Measurements from ENCODE around the gene SLC4A5.

SLC4A5 gene

DNA sequence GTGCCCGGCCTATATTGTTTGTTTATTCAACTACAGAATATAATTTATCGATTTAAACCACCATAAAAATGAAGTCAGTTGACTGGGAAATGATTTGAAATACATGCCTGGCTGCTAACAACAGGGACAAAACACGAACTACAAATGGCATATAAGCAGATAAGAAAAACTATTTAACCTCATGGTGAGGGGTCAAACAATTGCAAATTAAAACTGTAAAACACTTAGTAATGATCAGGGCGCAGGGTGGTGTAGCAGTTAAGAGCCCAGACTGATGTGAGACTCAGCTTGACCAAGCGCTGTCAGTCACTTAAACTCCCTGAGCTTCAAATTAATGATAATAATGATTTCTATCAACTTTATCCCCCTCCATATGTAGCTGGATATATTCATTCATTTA lies 138.1 kb downstream of the SLC4A5 start:
- Histone ChIP-seq H3K36me3 (ENCODE audit: control insufficient read depth in 2 of 2, insufficient read depth in 1 of 2, low read length in 2 of 2) (peaks cover 30 to 33% of the 10 kb centered on the region in 2 experiments), H3K4me3 (ENCODE audit: low read depth, low read length) (no peak overlapping the region), H3K9me3 (ENCODE audit: control insufficient read depth, insufficient read depth, low read depth, low read length) (no peaks in the 10 kb centered on the region), H3K4me1 (ENCODE audit: control insufficient read depth, insufficient read depth, low read length) (peaks cover 21% of the 10 kb centered on the region), H3K27ac (ENCODE audit: extremely low read depth, low read depth, low read length) (peak overlapping the region; percentile 34; the same call in 1 of the 2 replicates)
- ChIA-PET CTCF (no interaction called here), POLR2A (interaction anchor here (1.0 to 2.4 kb wide), 2 partner anchors 11 to 27 kb away, joined by 3 to 8 read pairs; partner anchors contain the start of gene MOB1A)
- TF ChIP-seq GLIS1 (tag by site-specific recombination; IDR thresholded peaks at IDR 0.05) (no peak), ZNF791 (tag by site-specific recombination; IDR thresholded peaks at IDR 0.05) (no peak), ZFP37 (tag by site-specific recombination; IDR thresholded peaks at IDR 0.05) (no peak), BCL11A (tag by site-specific recombination; IDR thresholded peaks at IDR 0.05; ENCODE audit: low read depth) (no peak), IKZF3 (tag by site-specific recombination; IDR thresholded peaks at IDR 0.05) (no peak), ZNF423 (tag by site-specific recombination; IDR thresholded peaks at IDR 0.05) (no peak), ZNF221 (tag by site-specific recombination; IDR thresholded peaks at IDR 0.05; ENCODE audit: borderline replicate concordance) (no peak), ZNF660 (tag by site-specific recombination; IDR thresholded peaks at IDR 0.05) (no peak), ZNF266 (tag by site-specific recombination; IDR thresholded peaks at IDR 0.05; ENCODE audit: low read depth) (no peak), KLF10 (tag by site-specific recombination; IDR thresholded peaks at IDR 0.05) (no peak), FEZF1 (tag by site-specific recombination; IDR thresholded peaks at IDR 0.05) (peak; percentile 56), HOXD13 (CRISPR knock-in tag; IDR thresholded peaks at IDR 0.05; ENCODE audit: borderline replicate concordance) (no peak), YY2 (tag by site-specific recombination; IDR thresholded peaks at IDR 0.05) (no peak), ZNF302 (tag by site-specific recombination; IDR thresholded peaks at IDR 0.05; ENCODE audit: low read depth) (no peak)
- TF ChIP-seq, protein P1, sequence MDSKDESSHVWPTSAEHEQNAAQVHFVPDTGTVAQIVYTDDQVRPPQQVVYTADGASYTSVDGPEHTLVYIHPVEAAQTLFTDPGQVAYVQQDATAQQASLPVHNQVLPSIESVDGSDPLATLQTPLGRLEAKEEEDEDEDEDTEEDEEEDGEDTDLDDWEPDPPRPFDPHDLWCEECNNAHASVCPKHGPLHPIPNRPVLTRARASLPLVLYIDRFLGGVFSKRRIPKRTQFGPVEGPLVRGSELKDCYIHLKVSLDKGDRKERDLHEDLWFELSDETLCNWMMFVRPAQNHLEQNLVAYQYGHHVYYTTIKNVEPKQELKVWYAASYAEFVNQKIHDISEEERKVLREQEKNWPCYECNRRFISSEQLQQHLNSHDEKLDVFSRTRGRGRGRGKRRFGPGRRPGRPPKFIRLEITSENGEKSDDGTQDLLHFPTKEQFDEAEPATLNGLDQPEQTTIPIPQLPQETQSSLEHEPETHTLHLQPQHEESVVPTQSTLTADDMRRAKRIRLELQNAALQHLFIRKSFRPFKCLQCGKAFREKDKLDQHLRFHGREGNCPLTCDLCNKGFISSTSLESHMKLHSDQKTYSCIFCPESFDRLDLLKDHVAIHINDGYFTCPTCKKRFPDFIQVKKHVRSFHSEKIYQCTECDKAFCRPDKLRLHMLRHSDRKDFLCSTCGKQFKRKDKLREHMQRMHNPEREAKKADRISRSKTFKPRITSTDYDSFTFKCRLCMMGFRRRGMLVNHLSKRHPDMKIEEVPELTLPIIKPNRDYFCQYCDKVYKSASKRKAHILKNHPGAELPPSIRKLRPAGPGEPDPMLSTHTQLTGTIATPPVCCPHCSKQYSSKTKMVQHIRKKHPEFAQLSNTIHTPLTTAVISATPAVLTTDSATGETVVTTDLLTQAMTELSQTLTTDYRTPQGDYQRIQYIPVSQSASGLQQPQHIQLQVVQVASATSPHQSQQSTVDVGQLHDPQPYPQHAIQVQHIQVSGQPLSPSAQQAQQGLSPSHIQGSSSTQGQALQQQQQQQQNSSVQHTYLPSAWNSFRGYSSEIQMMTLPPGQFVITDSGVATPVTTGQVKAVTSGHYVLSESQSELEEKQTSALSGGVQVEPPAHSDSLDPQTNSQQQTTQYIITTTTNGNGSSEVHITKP (tag by site-specific recombination; IDR thresholded peaks at IDR 0.05), result peak; percentile 73
- TF ChIP-seq, protein P2, sequence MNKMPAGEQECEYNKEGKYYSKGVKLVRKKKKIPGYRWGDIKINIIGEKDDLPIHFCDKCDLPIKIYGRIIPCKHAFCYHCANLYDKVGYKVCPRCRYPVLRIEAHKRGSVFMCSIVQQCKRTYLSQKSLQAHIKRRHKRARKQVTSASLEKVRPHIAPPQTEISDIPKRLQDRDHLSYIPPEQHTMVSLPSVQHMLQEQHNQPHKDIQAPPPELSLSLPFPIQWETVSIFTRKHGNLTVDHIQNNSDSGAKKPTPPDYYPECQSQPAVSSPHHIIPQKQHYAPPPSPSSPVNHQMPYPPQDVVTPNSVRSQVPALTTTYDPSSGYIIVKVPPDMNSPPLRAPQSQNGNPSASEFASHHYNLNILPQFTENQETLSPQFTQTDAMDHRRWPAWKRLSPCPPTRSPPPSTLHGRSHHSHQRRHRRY (tag by site-specific recombination; IDR thresholded peaks at IDR 0.05), result no peak
- TF ChIP-seq, protein P3, sequence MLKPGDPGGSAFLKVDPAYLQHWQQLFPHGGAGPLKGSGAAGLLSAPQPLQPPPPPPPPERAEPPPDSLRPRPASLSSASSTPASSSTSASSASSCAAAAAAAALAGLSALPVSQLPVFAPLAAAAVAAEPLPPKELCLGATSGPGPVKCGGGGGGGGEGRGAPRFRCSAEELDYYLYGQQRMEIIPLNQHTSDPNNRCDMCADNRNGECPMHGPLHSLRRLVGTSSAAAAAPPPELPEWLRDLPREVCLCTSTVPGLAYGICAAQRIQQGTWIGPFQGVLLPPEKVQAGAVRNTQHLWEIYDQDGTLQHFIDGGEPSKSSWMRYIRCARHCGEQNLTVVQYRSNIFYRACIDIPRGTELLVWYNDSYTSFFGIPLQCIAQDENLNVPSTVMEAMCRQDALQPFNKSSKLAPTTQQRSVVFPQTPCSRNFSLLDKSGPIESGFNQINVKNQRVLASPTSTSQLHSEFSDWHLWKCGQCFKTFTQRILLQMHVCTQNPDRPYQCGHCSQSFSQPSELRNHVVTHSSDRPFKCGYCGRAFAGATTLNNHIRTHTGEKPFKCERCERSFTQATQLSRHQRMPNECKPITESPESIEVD (tag by site-specific recombination; IDR thresholded peaks at IDR 0.05), result peak; percentile 75

DNA sequence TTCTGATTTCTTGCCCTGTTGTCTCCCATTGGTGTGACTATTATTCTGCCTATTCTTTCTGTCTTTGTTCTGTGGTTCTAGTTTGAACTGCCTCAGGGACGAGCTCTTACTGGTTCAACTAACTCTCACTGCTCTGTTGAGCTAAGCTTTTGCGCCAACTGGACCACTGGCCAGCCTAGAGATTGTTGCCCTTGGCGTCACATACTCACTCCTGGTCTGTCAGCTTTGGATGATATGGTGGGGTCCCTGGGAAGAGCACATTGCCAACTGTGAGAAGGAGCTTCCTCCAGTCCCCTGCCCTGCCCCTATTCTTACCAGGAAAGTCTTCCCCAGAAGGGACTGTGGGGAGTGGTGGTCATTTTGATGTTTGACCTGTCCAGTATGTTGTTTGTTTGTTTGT lies 138.8 kb downstream of the SLC4A5 start:
- Histone ChIP-seq H3K4me3 (ENCODE audit: low read depth, low read length) (no peak overlapping the region), H3K4me1 (ENCODE audit: control insufficient read depth, insufficient read depth, low read length) (peaks cover 21% of the 10 kb centered on the region), H3K36me3 (ENCODE audit: control insufficient read depth in 2 of 2, insufficient read depth in 1 of 2, low read length in 2 of 2) (peaks cover 26 to 29% of the 10 kb centered on the region in 2 experiments), H3K27ac (ENCODE audit: extremely low read depth, low read depth, low read length) (no peak overlapping the region), H3K9me3 (ENCODE audit: control insufficient read depth, insufficient read depth, low read depth, low read length) (no peaks in the 10 kb centered on the region)
- POLR2A ChIA-PET, result interaction anchor here (0.6 to 2.4 kb wide), 2 partner anchors 16 to 26 kb away, joined by 4 to 8 read pairs; partner anchors contain the start of gene MOB1A
- CTCF ChIA-PET, result no interaction called here
- TF ChIP-seq ZBTB17 (tag by site-specific recombination; IDR thresholded peaks at IDR 0.05) (no peak), SCRT2 (tag by site-specific recombination; IDR thresholded peaks at IDR 0.05) (0 out of 2 replicates have a peak, but pooled peaks have one; percentile 2)

Measured in HEK293 (cell line).